Breast epithelium (tissue), 4 donors: ENCODE data around the gene RUSF1. TPM values are rescaled to one million over a fixed set of nuclear protein-coding genes. Genes with fewer than 3 reads are reported as not detected.

Source experiments
- DNase-seq, 2 donors: peaks; one replicate each; pipeline ENCODE4 v3.0.0-alpha.2; 2019; ENCODE audit warnings: low spot score in 2 of 2
- H3K27ac ChIP-seq, 2 donors: fragments of 200-600 bp; sonication (generic) in 1 of 2; one replicate each; pipeline ENCODE4 v1.5.1; 2016 to 2019; ENCODE audit warnings: mild to moderate bottlenecking in 1 of 2
- H3K27me3 ChIP-seq, 2 donors: fragments of 200-600 bp; sonication (generic) in 1 of 2; one replicate each; pipeline versions ENCODE4 v1.5.1 to v1.6.0; 2017 to 2019; ENCODE audit warnings: control low read depth in 1 of 2, mild to moderate bottlenecking in 1 of 2
- H3K36me3 ChIP-seq: fragments of 200-600 bp; one replicate; pipeline ENCODE4 v1.5.1; 2019
- H3K4me1 ChIP-seq, 2 donors: fragments of 200-600 bp; sonication (generic); one replicate each; pipeline ENCODE4 v1.5.1; 2016 to 2019; ENCODE audit warnings: control low read depth in 1 of 2
- H3K4me3 ChIP-seq, 3 donors: fragments of 200-600 bp; sonication (generic); 1 replicate in 2 of 3; 2 replicates in 1 of 3; pipeline ENCODE4 v1.5.1; 2016 to 2019; ENCODE audit warnings: mild to moderate bottlenecking in 3 of 3, moderate library complexity in 2 of 3
- H3K9me3 ChIP-seq, 2 donors: fragments of 200-600 bp; sonication (generic) in 1 of 2; one replicate each; pipeline ENCODE4 v1.5.1; 2016 to 2019; ENCODE audit warnings: control low read depth in 1 of 2
- CTCF ChIP-seq, 3 donors: fragments of 450-650 bp; IDR thresholded peaks; one replicate each; pipeline ENCODE4 v1.5.1; 2016 to 2017; ENCODE audit warnings: antibody characterized with exemption in 3 of 3, mild to moderate bottlenecking in 3 of 3, moderate library complexity in 3 of 3
- POLR2A ChIP-seq: fragments of 450-650 bp; IDR thresholded peaks from one replicate; pipeline ENCODE4 v1.6.1; 2016; ENCODE audit warnings: antibody characterized with exemption, mild to moderate bottlenecking, moderate library complexity
- POLR2AphosphoS5 ChIP-seq, 3 donors: sonication (generic); formaldehyde crosslinking; IDR thresholded peaks; one replicate each; pipeline ENCODE4 v1.6.1; 2017; ENCODE audit warnings: antibody characterized with exemption in 3 of 3
- intact Hi-C: fragments of 100-400 bp; cut with DNase I; formaldehyde crosslinking; loops from one replicate; pipeline ENCODE4 v1.15.1; 2023; ENCODE audit warnings: low total_unique reads
- total RNA-seq, 3 donors: library from RNA; depleted of rRNA; stranded (reverse); fragments of >200 nt; gene quantifications; one replicate each; pipeline ENCODE4 v1.1.0, GENCODE V29; 2016

Gene RUSF1
- total RNA-seq, 3 donors from 2014 or later: 44.2 to 75.4 (median 68.2) TPM

- intact Hi-C loops: no loop called here
- no peaks in the 10 kb centered on the region for H3K27me3 ChIP-seq
- no peaks in the 10 kb centered on the region for H3K9me3 ChIP-seq
- DNase-seq: no peak
- TF ChIP-seq POLR2AphosphoS5 (IDR thresholded peaks at IDR 0.05): no peak
- no peak for TF ChIP-seq POLR2A
- TF ChIP-seq CTCF (IDR thresholded peaks at IDR 0.05): no peak
- no peak overlapping the region for H3K27ac ChIP-seq
- H3K4me3 ChIP-seq: no peak overlapping the region
- no peaks in the 10 kb centered on the region for H3K4me1 ChIP-seq
- H3K36me3 ChIP-seq: no peaks in the 10 kb centered on the region
These were observed 8.3 kb downstream of the RUSF1 start for GRCh38 chr16:31499928-31500327.

DNA sequence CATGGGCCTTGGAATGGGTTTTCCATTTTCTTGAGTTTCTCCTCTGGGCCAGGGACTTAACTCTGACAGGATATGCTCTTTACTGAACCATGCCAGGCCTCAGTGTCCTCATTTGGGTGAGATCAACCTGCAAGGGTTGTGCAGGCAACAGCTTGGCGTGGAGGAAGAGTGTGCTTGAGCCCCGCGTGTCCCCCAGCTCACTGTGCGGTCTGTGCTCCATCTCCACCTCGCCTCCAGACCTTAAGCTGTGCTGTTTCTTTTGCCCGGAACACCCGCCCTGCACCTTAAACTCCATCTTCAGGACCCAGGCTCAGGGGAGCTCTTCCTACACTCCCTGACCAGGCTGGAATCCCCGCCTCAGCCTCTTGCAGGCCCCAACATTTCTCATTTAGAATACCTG, 9.7 kb downstream of the RUSF1 start:
- TF ChIP-seq CTCF (IDR thresholded peaks at IDR 0.05) (no peak), POLR2AphosphoS5 (IDR thresholded peaks at IDR 0.05) (no peak), POLR2A (no peak)
- H3K4me3 ChIP-seq: no peak overlapping the region
- H3K27ac ChIP-seq: no peak overlapping the region
- no peaks in the 10 kb centered on the region for H3K4me1 ChIP-seq
- no peaks in the 10 kb centered on the region for H3K9me3 ChIP-seq
- DNase-seq: no peak
- intact Hi-C loops: no loop called here
- H3K27me3 ChIP-seq: no peaks in the 10 kb centered on the region
- H3K36me3 ChIP-seq: no peaks in the 10 kb centered on the region

DNA sequence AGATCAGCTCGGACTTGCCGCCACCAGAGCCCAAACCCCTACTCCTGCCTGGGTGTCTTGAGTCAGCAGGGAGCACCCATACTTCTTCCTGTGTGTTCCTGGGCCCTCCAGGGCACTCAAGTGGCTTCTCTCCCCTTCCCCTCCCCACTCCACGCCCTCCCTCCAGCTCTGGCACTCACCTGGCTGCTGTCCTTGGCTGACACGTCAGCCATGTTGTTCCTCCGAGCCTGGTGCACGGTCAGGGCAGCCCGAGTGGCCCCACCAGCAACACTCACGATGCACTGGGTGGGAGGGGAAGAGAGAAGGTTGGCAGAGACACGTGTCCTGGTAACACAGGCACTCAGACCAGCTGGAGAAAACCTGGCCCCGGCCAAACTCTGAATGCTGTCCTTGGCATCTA, 11.5 kb downstream of the RUSF1 start:
- intact Hi-C loops: no loop called here
- no peak overlapping the region for H3K27ac ChIP-seq
- H3K27me3 ChIP-seq: no peaks in the 10 kb centered on the region
- H3K4me1 ChIP-seq: no peaks in the 10 kb centered on the region
- peaks cover 2% of the 10 kb centered on the region for H3K36me3 ChIP-seq
- TF ChIP-seq POLR2A: no peak
- TF ChIP-seq CTCF (IDR thresholded peaks at IDR 0.05): no peak
- TF ChIP-seq POLR2AphosphoS5 (IDR thresholded peaks at IDR 0.05): no peak
- no peak for DNase-seq
- H3K4me3 ChIP-seq: no peak overlapping the region
- H3K9me3 ChIP-seq: no peaks in the 10 kb centered on the region

DNA sequence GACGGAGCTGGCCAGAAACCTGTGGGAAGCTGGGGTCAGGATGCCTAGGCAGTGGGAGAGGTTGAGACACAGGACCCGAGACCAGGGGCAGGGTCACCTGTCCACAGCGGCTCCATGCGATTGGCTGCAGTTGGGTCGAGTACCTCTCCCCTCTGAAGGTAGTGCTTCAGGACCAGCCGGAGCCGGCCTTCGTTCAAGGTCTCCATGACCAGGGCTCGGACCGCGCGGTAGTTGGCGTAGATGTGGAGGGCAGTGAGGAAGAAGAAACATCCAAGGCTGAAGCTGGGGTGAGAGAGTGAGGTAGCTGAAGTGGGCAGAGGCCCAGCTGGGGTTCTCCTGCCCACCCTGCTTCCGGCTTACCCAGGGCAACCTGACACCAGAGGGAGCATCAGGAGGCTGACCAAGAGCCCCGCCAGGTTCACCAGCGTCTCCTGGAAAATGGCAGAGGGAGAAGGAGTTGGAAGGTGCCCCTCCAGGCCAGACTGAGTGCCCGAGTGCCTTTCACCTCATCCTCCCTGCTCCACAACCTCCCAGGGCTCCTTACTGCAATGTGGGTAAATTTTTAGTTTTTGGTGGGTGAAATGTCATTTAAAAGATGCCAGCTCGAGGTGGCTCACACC, 14.6 kb downstream of the RUSF1 start:
- TF ChIP-seq POLR2A: no peak
- TF ChIP-seq CTCF (IDR thresholded peaks at IDR 0.05): no peak
- H3K27ac ChIP-seq: no peak overlapping the region
- H3K9me3 ChIP-seq: no peaks in the 10 kb centered on the region
- no peak for DNase-seq
- no peak overlapping the region for H3K4me3 ChIP-seq
- peaks cover 0 to under 1% of the 10 kb centered on the region in 2 donors for H3K4me1 ChIP-seq
- intact Hi-C loops: no loop called here
- H3K27me3 ChIP-seq: no peaks in the 10 kb centered on the region
- peaks cover 2% of the 10 kb centered on the region for H3K36me3 ChIP-seq

DNA sequence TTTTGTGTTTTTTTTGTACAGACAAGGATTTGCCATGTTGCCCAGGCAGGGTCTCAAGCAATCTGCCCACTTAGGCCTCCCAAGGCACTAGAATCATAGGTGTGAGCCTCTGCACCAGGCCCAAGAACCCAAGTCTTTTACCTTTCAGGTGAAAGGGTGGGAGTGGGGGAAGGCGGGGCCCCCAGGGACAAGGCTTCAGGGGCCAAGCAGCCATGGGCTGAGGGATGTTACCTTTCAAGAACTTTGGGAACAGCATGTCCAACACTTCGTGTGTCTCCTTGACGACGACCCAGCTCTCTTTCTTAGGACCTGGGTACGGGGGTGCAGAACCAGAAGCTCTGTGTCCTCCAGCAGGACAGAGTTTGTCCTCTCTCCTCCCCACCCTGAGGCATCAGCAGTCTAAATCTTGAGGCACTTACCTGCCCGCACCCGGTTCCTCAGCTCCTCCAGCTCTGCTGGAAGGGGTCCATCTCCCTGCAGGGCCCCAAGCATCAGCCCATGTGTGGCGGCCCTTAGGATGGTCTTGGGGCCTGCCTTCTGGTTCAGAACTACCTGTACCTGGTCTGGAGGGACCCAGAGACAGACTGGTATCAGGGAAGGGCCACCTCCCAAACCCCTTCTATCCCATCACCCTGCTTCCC, 16.3 kb downstream of the RUSF1 start:
- peaks cover 4 to 5% of the 10 kb centered on the region in 2 donors for H3K4me1 ChIP-seq
- DNase-seq: no peak
- no peaks in the 10 kb centered on the region for H3K27me3 ChIP-seq
- intact Hi-C loops: no loop called here
- no peak overlapping the region for H3K27ac ChIP-seq
- H3K9me3 ChIP-seq: no peaks in the 10 kb centered on the region
- TF ChIP-seq POLR2A (no peak), POLR2AphosphoS5 (IDR thresholded peaks at IDR 0.05) (no peak), CTCF (IDR thresholded peaks at IDR 0.05) (no peak)
- no peak overlapping the region for H3K4me3 ChIP-seq
- H3K36me3 ChIP-seq: peaks cover 2% of the 10 kb centered on the region
